ENCODE data around the gene KLRK1. TPM values are rescaled to one million over a fixed set of nuclear protein-coding genes. Genes with fewer than 3 reads are reported as not detected.

The KLRK1 gene
- total RNA-seq, 2 donors from 2014 or later = 0.59 to 2.8 TPM

- intact Hi-C loops (cut with DNase I) = no loop called here
- Histone ChIP-seq H3K4me1 (replicated peaks) (no peaks in the 10 kb centered on the region), H3K27ac (no peak within 1 kb of the TSS), H3K9me3 (no peaks in the 10 kb centered on the region), H3K4me3 (no peak within 1 kb of the TSS), H3K27me3 (replicated peaks; ENCODE audit: insufficient read depth) (no peaks in the 10 kb centered on the region), H3K36me3 (no peaks in the 10 kb centered on the region)
- TF ChIP-seq POLR2A (IDR thresholded peaks at IDR 0.05) (no peak), POLR2AphosphoS5 (IDR thresholded peaks at IDR 0.05) (no peak)
- TF ChIP-seq, protein P1, sequence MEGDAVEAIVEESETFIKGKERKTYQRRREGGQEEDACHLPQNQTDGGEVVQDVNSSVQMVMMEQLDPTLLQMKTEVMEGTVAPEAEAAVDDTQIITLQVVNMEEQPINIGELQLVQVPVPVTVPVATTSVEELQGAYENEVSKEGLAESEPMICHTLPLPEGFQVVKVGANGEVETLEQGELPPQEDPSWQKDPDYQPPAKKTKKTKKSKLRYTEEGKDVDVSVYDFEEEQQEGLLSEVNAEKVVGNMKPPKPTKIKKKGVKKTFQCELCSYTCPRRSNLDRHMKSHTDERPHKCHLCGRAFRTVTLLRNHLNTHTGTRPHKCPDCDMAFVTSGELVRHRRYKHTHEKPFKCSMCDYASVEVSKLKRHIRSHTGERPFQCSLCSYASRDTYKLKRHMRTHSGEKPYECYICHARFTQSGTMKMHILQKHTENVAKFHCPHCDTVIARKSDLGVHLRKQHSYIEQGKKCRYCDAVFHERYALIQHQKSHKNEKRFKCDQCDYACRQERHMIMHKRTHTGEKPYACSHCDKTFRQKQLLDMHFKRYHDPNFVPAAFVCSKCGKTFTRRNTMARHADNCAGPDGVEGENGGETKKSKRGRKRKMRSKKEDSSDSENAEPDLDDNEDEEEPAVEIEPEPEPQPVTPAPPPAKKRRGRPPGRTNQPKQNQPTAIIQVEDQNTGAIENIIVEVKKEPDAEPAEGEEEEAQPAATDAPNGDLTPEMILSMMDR (IDR thresholded peaks at IDR 0.05) = no peak
- DNase-seq (ENCODE audit: low spot score) = no peak
- 0% methylated on average over 1 of the region's 1 CpG for WGBS
These were observed 19.6 kb upstream of the KLRK1 start, which contains the start of gene KLRC4 for GRCh38 chr12:10409392-10409791. Gene KLRC4 (minus strand): TSS chr12:10409757. CDS start chr12:10409575, 182 bp downstream.

DNA sequence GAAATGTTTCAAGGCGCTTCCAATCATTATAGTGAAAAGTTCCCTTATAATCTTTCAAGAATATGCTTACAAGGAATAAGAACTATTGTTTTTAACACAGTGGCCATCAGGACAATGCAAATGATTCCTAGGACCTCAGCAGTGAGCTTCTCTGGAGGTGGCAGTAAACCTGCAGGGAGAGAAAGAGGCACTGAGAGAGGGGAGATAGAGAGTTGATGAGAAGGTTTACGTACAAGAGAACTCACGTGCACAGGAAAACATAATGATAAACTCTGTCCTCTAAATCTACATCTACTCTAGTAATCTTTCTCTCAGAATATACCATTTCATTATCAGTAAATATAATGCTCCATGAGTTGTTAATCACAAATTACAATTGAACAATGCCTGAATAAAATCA is 19.0 kb upstream of the KLRK1 start:
- DNase-seq (ENCODE audit: low spot score) = no peak
- TF ChIP-seq, protein P1 (IDR thresholded peaks at IDR 0.05) = no peak
- TF ChIP-seq POLR2AphosphoS5 (IDR thresholded peaks at IDR 0.05) (no peak), POLR2A (IDR thresholded peaks at IDR 0.05) (no peak)
- 78% methylated on average over 3 of the region's 3 CpGs for WGBS
- Histone ChIP-seq H3K27me3 (replicated peaks; ENCODE audit: insufficient read depth) (no peaks in the 10 kb centered on the region), H3K4me3 (no peak overlapping the region), H3K9me3 (no peaks in the 10 kb centered on the region), H3K4me1 (replicated peaks) (no peaks in the 10 kb centered on the region), H3K27ac (no peak overlapping the region), H3K36me3 (no peaks in the 10 kb centered on the region)
- intact Hi-C loops (cut with DNase I) = no loop called here

- Histone ChIP-seq H3K4me3 (no peak overlapping the region), H3K27me3 (replicated peaks; ENCODE audit: insufficient read depth) (no peaks in the 10 kb centered on the region), H3K27ac (no peak overlapping the region), H3K36me3 (no peaks in the 10 kb centered on the region), H3K9me3 (no peaks in the 10 kb centered on the region), H3K4me1 (replicated peaks) (no peaks in the 10 kb centered on the region)
- 72% methylated on average over 4 of the region's 4 CpGs for WGBS
- intact Hi-C loops (cut with DNase I) = no loop called here
- DNase-seq (ENCODE audit: low spot score) = no peak
- TF ChIP-seq, protein P1 (IDR thresholded peaks at IDR 0.05) = no peak
- TF ChIP-seq POLR2A (IDR thresholded peaks at IDR 0.05) (no peak), POLR2AphosphoS5 (IDR thresholded peaks at IDR 0.05) (no peak)
These were observed 16.9 kb upstream of the KLRK1 start for GRCh38 chr12:10406725-10407124.

GRCh38 chr12:10405294-10405693 is 15.5 kb upstream of the KLRK1 start:
- 95% methylated on average over 5 of the region's 5 CpGs for WGBS
- Histone ChIP-seq H3K4me3 (no peak overlapping the region), H3K27ac (no peak overlapping the region), H3K36me3 (no peaks in the 10 kb centered on the region), H3K27me3 (replicated peaks; ENCODE audit: insufficient read depth) (no peaks in the 10 kb centered on the region), H3K4me1 (replicated peaks) (no peaks in the 10 kb centered on the region), H3K9me3 (no peaks in the 10 kb centered on the region)
- intact Hi-C loops (cut with DNase I) = no loop called here
- DNase-seq (ENCODE audit: low spot score) = no peak
- TF ChIP-seq, protein P1 (IDR thresholded peaks at IDR 0.05) = no peak
- TF ChIP-seq POLR2AphosphoS5 (IDR thresholded peaks at IDR 0.05) (no peak), POLR2A (IDR thresholded peaks at IDR 0.05) (no peak)

- TF ChIP-seq POLR2A (IDR thresholded peaks at IDR 0.05) (no peak), POLR2AphosphoS5 (IDR thresholded peaks at IDR 0.05) (no peak)
- TF ChIP-seq, protein P1 (IDR thresholded peaks at IDR 0.05) = no peak
- intact Hi-C loops (cut with DNase I) = no loop called here
- DNase-seq (ENCODE audit: low spot score) = no peak
- Histone ChIP-seq H3K36me3 (no peaks in the 10 kb centered on the region), H3K27me3 (replicated peaks; ENCODE audit: insufficient read depth) (no peaks in the 10 kb centered on the region), H3K4me1 (replicated peaks) (no peaks in the 10 kb centered on the region), H3K27ac (no peak overlapping the region), H3K9me3 (no peaks in the 10 kb centered on the region), H3K4me3 (no peak overlapping the region)
These were observed 15.0 kb upstream of the KLRK1 start for GRCh38 chr12:10404798-10405197.

Data from prostate gland (tissue), 2 donors.